CD1c-positive myeloid dendritic cell (primary cell): ENCODE data around the gene TOR2A.

Experiments
- DNase-seq: peaks from one replicate; pipeline ENCODE4 v3.0.0-alpha.2; 2016; ENCODE audit errors: extremely low spot score

Gene TOR2A

DNA sequence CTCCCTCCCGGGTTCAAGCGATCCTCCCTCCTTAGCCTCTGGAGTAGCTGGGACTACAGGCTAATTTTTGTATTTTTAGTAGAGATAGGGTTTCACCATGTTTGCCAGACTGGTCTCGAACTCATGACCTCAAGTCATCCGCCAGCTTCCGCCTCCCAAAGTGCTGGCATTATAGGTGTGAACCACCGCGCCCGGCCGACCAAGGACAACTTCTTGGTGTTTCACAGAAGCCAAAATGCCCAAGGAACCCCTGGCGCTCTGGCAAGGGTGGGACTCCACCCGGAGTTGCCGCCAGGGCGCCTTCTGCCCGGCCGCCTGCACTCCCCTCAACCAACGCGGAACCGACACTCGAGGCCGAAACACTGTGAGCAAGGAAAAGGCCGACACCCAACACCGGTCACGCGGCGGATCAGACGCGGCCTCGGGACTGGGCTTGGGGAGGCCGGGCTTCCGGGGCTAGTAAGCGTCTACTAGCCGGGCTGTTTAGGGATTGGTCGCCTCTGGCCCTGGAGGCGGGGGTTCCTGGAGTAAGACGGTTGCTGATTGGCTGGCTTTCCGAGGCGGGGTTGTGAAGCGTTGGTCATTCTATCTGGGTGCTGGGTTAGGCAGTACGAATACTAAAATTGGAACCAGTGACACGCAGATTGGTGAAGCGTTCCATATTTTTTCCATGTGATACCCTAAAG lies 36.0 kb downstream of the TOR2A start:
- DNase-seq: peak; percentile 98

DNA sequence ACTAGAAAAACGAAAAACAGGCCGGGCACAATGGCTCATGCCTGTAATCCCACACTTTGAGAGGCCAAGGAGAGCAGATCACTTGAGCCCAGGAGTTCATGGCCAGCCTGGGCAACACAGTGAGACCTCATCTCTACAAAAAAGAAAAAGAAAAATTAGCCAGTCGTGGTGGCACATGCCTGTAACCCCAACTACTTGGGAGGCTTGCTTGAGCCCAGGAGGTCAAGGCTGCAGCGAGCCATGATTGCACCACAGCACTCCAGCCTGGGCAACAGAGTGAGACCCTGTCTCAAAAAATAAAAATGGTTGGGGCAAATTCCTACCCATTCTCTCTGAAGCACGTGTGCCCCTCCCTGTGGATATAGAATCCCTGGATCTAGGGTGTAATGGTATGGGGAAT lies 36.7 kb downstream of the TOR2A start:
- DNase-seq: no peak

DNA sequence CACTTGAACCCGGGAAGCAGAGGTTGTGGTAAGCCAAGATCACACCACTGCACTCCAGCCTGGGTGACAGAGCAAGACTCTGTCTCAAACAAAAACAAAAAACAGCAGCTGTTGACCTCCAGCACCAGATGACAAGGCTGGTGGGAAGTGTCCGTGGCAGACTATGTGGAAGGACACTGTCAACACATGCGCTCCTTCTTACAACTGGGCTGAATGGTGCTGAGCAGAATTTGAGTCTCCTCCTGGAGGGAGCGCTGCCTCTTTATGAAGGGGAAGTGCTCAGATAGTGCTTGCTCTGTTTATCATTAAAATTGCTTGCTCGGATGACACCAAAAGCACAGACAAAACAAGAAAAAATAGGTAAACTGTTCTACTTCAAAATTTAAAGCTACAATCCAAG lies 37.5 kb downstream of the TOR2A start:
- no peak for DNase-seq

GRCh38 chr9:127694890-127695720 lies 40.0 kb downstream of the TOR2A start:
- DNase-seq: no peak

GRCh38 chr9:127693697-127694096 lies 41.4 kb downstream of the TOR2A start:
- no peak for DNase-seq

GRCh38 chr9:127693143-127693542 lies 42.0 kb downstream of the TOR2A start:
- no peak for DNase-seq

GRCh38 chr9:127692071-127692470 lies 43.0 kb downstream of the TOR2A start:
- no peak for DNase-seq

DNA sequence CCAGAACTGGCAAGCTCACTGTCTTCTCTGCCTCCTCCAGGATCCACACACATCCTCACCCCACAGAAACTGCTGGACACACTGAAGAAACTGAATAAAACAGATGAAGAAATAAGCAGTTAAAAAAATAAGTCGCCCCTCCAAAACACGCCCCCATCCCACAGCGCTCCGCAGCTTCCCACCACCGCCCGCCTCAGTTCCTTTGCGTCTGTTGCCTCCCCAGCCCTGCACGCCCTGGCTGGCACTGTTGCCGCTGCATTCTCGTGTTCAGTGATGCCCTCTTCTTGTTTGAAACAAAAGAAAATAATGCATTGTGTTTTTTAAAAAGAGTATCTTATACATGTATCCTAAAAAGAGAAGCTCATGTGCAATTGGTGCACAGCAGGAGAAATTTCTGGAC lies 44.4 kb downstream of the TOR2A start:
- no peak for DNase-seq

DNA sequence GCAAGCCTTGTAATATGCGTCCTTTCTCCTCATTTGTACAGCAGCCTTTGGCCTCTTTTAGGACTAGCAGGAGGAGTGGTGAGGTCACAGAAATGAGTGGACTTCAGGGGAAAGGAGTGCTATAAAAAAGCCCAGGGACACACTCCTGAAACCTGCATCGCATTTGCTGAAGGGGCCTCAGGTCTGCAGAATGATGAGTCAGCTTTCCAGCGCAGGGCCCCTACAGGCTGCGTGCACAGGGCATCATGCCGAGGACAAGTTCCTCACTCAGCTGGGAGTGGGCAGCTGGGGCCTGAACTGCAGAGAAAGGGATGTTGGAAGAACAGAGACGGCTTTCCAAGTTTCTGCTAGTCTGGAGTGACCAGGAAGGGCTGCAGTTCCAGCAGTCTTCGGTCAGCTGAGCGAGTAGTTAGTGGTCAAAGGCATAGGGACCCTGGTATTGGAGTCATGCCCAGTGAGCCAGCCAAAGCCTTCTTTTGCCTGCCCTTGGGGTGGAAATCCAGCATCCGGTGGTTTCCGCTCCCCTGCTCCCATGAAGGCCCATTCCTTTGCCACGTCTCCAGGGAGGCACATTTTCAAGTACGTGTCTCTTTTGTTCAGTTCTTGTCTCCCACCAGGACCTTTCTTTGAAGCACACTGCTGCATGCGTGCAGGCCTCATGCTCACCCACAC lies 45.6 kb downstream of the TOR2A start:
- DNase-seq: no peak

DNA sequence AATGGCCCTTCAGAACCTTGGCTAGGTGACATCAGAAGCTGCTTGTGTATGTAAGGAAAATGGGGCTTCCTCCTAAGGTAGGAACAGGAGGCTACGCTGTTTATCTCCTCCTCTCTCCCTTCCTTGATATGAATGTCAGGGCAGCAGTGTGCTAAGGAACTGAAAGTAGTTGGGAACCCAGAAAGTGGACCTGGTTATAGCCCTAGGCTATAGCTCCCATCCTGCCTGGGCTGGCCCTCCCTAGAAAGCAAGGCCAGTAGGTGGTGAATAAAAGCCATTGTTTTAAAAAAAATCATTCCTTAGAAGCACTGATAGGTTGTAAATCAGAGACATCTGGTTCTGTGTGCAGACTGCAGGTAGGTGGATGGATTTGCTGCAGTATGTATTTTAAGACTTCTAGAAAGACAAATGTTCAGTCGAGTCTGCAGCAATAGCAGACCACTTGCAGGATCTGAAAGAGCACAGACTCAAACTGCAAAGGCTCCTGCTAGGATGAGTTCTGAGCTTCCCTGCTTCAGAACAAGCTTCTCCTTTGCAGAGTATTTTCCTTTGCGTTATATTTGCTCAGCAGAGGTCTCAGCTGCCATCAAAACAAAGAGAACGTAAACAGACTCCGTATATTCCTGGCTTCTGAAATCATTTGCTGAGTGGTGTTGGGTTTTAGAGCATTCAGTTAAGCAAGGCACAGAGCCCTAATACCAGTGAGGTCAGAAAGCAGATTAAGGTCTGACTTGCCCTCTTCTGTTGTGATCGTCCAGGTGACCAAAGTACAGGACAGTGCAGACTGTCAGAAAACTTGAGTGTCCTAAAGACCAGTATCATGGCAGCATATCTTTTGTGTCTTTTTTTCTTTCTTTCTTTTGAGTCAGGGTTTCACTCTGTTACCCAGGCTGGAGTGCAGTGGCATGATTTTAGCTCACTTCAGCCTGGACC lies 48.4 kb downstream of the TOR2A start:
- DNase-seq: no peak

DNA sequence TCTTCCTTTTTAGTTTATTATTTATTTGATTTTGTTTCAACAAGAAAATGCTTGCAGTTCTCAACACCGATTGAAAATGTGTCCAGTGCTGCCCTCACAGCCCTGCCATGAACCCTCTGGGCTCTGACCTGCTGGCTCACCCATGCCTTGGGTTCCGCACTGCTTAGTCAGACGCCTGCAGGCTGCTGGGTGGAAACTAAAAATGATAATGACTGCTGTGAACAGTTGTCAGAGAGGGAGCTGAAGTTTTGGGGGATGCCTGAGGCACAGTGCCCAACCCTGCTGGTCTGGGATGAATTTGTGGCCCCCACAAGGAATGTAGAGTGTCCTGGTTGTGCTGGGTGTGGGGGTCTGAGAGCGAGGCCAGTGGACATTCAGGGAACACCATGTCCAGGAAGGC lies 50.5 kb downstream of the TOR2A start:
- DNase-seq: no peak

DNA sequence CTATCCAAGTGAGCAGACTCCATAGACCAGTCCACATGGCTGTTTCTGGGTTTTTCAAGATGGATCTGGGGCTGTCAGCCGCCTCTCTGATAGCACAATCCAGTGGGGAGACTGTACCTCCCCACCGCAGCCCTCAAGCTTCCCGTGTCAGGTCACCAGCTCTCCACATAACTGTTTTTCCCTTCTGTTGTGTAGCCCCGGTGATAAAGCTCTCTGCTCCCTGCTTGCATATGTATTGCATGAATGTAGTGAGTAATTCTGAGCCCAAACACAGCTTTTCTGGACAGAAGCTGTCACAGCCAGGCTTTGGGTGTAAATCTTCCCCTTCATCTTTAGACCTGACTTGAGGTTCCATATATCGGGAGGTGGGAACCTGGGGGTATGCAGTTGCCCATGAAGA lies 51.4 kb downstream of the TOR2A start:
- no peak for DNase-seq

DNA sequence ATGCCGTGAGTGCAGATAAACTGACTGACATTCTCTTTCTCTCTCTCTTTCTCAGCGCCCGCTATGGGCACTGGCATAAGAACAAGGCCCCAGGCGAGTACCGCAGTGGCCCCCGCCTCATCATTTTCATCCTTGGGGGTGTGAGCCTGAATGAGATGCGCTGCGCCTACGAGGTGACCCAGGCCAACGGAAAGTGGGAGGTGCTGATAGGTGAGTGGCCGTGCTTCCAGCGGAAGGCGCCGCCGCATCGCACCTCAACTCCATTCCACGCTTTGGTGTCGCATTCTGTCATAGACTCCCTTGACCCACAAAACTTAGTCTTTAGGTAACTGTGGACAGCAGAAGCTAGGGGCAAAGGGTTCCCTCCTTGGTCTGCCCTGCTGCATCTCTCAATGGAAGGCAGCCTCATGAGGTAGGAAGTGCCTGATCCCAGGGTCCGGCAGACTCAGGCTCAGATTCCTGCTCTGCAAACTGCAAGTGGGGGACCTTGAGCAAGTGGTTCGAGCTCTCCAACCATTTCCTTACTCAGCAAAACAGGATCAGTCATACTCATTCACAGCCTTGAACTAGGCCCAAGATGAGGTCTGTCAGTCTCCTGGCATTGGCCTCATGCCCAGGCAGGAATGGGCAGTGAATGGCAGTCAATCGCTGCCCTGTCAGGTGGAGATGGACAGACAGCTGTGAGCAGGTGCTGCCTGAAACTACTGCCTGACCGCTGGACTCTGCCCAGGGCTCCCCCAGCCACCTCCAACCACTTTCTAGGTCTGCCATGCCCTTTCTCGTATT lies 52.5 kb downstream of the TOR2A start:
- DNase-seq: no peak
